ENCODE results near the gene RNF222. TPM values are rescaled to one million over a fixed set of nuclear protein-coding genes. Genes with fewer than 3 reads are reported as not detected.

The RNF222 gene
- total RNA-seq (2022; extraction: Qiagen RNA extraction): not detected in 5 replicates

GRCh38 chr17:8397636-8398035 is at the start of gene RNF222:
TSS of gene RNF222 (minus strand) at chr17:8397827. CDS start at chr17:8393461, 4,366 bp downstream.

GRCh38 chr17:8435245-8436168 is 37.9 kb upstream of the RNF222 start, which contains the start of gene NDEL1:
TSS of gene NDEL1 (plus strand) at chr17:8435884. CDS start at chr17:8444272, 8,388 bp downstream.

DNA sequence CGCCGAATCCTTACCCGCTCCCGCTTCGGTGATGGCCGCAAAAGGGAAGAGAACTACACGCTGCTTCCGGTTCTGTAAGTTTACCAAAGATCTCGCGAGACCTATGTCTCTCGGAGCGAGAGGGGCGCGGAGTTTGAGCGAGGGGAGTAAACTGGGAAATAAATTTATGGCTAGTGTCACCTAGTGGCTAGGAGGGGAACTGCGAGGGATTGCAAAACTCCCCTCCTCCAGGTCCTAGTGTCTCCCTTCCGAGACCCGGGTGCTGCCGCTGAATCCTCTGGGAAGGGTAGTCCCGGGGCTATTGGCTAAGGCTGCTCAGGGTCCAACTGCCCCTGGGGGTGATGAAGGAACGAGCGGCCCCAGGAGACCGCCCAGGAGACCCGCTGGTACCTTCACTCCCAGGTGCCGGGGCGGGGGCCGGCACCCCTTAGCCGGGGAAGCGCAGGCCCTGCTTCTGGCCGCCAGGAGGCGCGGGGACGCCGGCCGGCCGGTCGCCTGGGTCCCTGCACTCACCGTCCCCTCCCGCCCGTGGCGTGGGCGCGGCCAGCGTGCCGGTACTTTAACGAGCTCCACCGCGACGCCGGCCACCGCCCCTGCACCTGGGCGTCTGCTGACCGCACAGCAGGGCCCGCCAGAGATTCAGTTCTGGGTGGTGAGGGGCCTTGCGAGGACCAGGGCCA is 14.3 kb downstream of the RNF222 start, which contains the start of gene RPL26:
Gene RPL26 (minus strand): TSS at position 51 of the 680 bp plus-strand sequence. CDS start 883 bp downstream, outside the sequence.

GRCh38 chr17:8376271-8377067 is 21.2 kb downstream of the RNF222 start, which contains the start of gene KRABD2:
TSS of gene KRABD2 (minus strand) at chr17:8376704.

Other genes starting within 250 kb of the RNF222 start
- 49.3 to 55.5 TPM (median 53.3 TPM) in 5 replicates for gene PER1, start 245.4 kb downstream of the RNF222 start, total RNA-seq (2022; extraction: Qiagen RNA extraction)
- 23.5 to 31.4 TPM (median 28.1 TPM) in 5 replicates for gene VAMP2, start 234.9 kb downstream of the RNF222 start, total RNA-seq (2022; extraction: Qiagen RNA extraction)
- 20.0 to 21.8 TPM (median 20.6 TPM) in 5 replicates for gene TMEM107, start 221.4 kb downstream of the RNF222 start, total RNA-seq (2022; extraction: Qiagen RNA extraction)
- gene BORCS6, start 207.6 kb downstream of the RNF222 start, total RNA-seq (2022; extraction: Qiagen RNA extraction): 6.6 to 8.6 TPM (median 8.3 TPM) in 5 replicates
- 137 to 153 TPM (median 149 TPM) in 5 replicates for gene AURKB, start 187.3 kb downstream of the RNF222 start, total RNA-seq (2022; extraction: Qiagen RNA extraction)
- 11.4 to 16.1 TPM (median 15.6 TPM) in 5 replicates for gene CTC1, start 149.8 kb downstream of the RNF222 start, total RNA-seq (2022; extraction: Qiagen RNA extraction)
- 42.7 to 53.6 TPM (median 45.8 TPM) in 5 replicates for gene PFAS, start 148.5 kb downstream of the RNF222 start, total RNA-seq (2022; extraction: Qiagen RNA extraction)
- 37.7 to 45.8 TPM (median 43.9 TPM) in 5 replicates for gene RANGRF, start 109.2 kb downstream of the RNF222 start, total RNA-seq (2022; extraction: Qiagen RNA extraction)
- gene SLC25A35, start 102.4 kb downstream of the RNF222 start, total RNA-seq (2022; extraction: Qiagen RNA extraction): 6.0 to 8.8 TPM (median 7.7 TPM) in 5 replicates
- gene ARHGEF15, start 87.6 kb downstream of the RNF222 start, total RNA-seq (2022; extraction: Qiagen RNA extraction): not detected in 5 replicates
- gene ODF4, start 58.0 kb downstream of the RNF222 start, total RNA-seq (2022; extraction: Qiagen RNA extraction): not detected in 5 replicates
- 3,568 to 3,900 TPM (median 3,728 TPM) in 5 replicates for gene RPL26, start 14.6 kb downstream of the RNF222 start, total RNA-seq (2022; extraction: Qiagen RNA extraction)
- 60.0 to 77.6 TPM (median 63.7 TPM) in 5 replicates for gene NDEL1, start 38.1 kb upstream of the RNF222 start, total RNA-seq (2022; extraction: Qiagen RNA extraction)
- 16.4 to 28.9 TPM (median 22.5 TPM) in 5 replicates for gene MYH10, start 232.9 kb upstream of the RNF222 start, total RNA-seq (2022; extraction: Qiagen RNA extraction)